Measurements from ENCODE around the gene GFOD1.

GFOD1 gene

GRCh38 chr6:13487122-13488014 is at the start of gene GFOD1:
Gene GFOD1 (minus strand): TSS chr6:13487600. CDS start chr6:13486890, 710 bp downstream.
- peak in 5 of 6 experiments; percentile 41 to 62 (median 53) for DNase-seq

- no peak for DNase-seq
Measured at GRCh38 chr6:13536796-13537526, 49.6 kb upstream of the GFOD1 start.

GRCh38 chr6:13535306-13535705 is 47.9 kb upstream of the GFOD1 start:
- no peak for DNase-seq

- no peak for DNase-seq
Measured at GRCh38 chr6:13534536-13534935, 47.1 kb upstream of the GFOD1 start.

GRCh38 chr6:13531956-13532355 is 44.6 kb upstream of the GFOD1 start:
- DNase-seq: no peak

- no peak for DNase-seq
Measured at GRCh38 chr6:13528777-13529343, 41.5 kb upstream of the GFOD1 start.

- DNase-seq: no peak
Measured at GRCh38 chr6:13528232-13528631, 40.8 kb upstream of the GFOD1 start.

GRCh38 chr6:13527671-13528056 is 40.3 kb upstream of the GFOD1 start:
- DNase-seq: no peak

- peak in 5 of 6 experiments; percentile 13 to 63 (median 59) for DNase-seq
Measured at GRCh38 chr6:13526727-13527670, 39.6 kb upstream of the GFOD1 start.

GRCh38 chr6:13526357-13526726 is 38.9 kb upstream of the GFOD1 start:
- DNase-seq: no peak

- no peak for DNase-seq
Measured at GRCh38 chr6:13524801-13525508, 37.6 kb upstream of the GFOD1 start.

- DNase-seq: no peak
Measured at GRCh38 chr6:13523826-13524622, 36.6 kb upstream of the GFOD1 start.

- no peak for DNase-seq
Measured at GRCh38 chr6:13522656-13523055, 35.3 kb upstream of the GFOD1 start.

GRCh38 chr6:13519839-13520238 is 32.4 kb upstream of the GFOD1 start:
- DNase-seq: no peak

GRCh38 chr6:13517116-13517515 is 29.7 kb upstream of the GFOD1 start:
- no peak for DNase-seq

GRCh38 chr6:13515912-13516311 is 28.5 kb upstream of the GFOD1 start:
- DNase-seq: no peak

- DNase-seq: no peak
Measured at GRCh38 chr6:13513626-13514502, 26.5 kb upstream of the GFOD1 start.

- DNase-seq: no peak
Measured at GRCh38 chr6:13512900-13513299, 25.5 kb upstream of the GFOD1 start.

GRCh38 chr6:13511913-13512717 is 24.7 kb upstream of the GFOD1 start:
- no peak for DNase-seq
